Naive B cell (primary cell): ENCODE data around the gene MAP2K5. TPM values are rescaled to one million over a fixed set of nuclear protein-coding genes. Genes with fewer than 3 reads are reported as not detected.

Experiments
- ATAC-seq, 2 donors: fragments of 150-1000 bp; cut with Tn5 transposase; 2 replicates each; pipeline ENCODE4 v1.10.0; 2021; ENCODE audit warnings: low read depth in 2 of 2, mild to moderate bottlenecking in 2 of 2, moderate library complexity in 2 of 2
- DNase-seq: peaks from one replicate; pipeline ENCODE4 v3.0.0; 2022
- H3K27ac Mint-ChIP-seq, 6 donors: one replicate each; pipeline ENCODE4 v1.8.0; 2020 to 2022; ENCODE audit warnings: mild to moderate bottlenecking in 6 of 6, mixed read lengths in 6 of 6, moderate library complexity in 5 of 6, inconsistent platforms in 2 of 6
- H3K27me3 Mint-ChIP-seq, 3 donors: one replicate each; pipeline ENCODE4 v1.8.0; 2021 to 2022; ENCODE audit warnings: mixed read lengths in 3 of 3, mild to moderate bottlenecking in 1 of 3
- H3K36me3 Mint-ChIP-seq, 2 donors: one replicate each; pipeline ENCODE4 v1.8.0; 2020 to 2022; ENCODE audit warnings: mixed read lengths in 2 of 2, inconsistent platforms in 1 of 2, mild to moderate bottlenecking in 1 of 2
- H3K4me1 Mint-ChIP-seq, 3 donors: one replicate each; pipeline ENCODE4 v1.8.0; 2020 to 2022; ENCODE audit warnings: mixed read lengths in 3 of 3, inconsistent platforms in 1 of 3, mild to moderate bottlenecking in 1 of 3, moderate library complexity in 1 of 3
- H3K4me3 Mint-ChIP-seq, 8 donors: one replicate each; pipeline ENCODE4 v1.8.0; 2020 to 2022; ENCODE audit warnings: mild to moderate bottlenecking in 8 of 8, mixed read lengths in 8 of 8, moderate library complexity in 8 of 8, inconsistent platforms in 2 of 8
- H3K9me3 Mint-ChIP-seq, 7 donors: one replicate each; pipeline ENCODE4 v1.8.0; 2020 to 2022; ENCODE audit warnings: mixed read lengths in 7 of 7, mild to moderate bottlenecking in 5 of 7, inconsistent platforms in 2 of 7, moderate library complexity in 1 of 7
- polyA plus RNA-seq, 6 donors: library from polyadenylated mRNA; unstranded; fragments of 300-500 nt; fragmentation: Illumina TruSeq; gene quantifications; one replicate each; pipeline ENCODE4 v1.2.3, GENCODE V29; 2021; ENCODE audit warnings: low read depth in 6 of 6

MAP2K5 gene
- polyA plus RNA-seq, 6 donors from 2014 or later = 11.4 to 23.1 (median 14.7) TPM

DNA sequence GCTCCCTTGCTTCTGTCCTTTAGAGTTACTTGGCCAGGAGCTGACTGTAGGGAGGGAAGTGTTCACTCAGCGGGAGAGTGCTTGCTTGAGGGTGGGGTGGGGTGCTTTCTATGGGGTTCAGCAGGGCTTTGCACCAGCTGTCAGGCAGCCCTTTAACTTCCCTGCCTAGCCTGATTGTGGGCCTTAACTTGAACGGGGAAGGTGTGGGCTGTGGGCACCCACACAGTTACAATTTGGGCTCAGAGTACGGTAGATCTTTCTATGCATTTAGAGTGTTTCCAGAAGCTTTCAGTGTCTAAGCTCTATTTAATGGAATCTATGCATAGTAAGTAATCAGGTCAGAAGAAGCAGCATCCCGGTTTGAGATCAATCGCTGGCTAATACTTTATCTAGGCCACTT, 234.6 kb downstream of the MAP2K5 start:
- ATAC-seq (no peak), DNase-seq (no peak)
- no peak overlapping the region for H3K4me3 Mint-ChIP-seq
- H3K4me1 Mint-ChIP-seq = peaks cover 10 to 13% (median 11%) of the 10 kb centered on the region in 3 donors
- H3K27me3 Mint-ChIP-seq = no peaks in the 10 kb centered on the region
- H3K9me3 Mint-ChIP-seq = no peaks in the 10 kb centered on the region
- H3K27ac Mint-ChIP-seq = peak overlapping the region in 1 of 6 donors; percentile 24
- H3K36me3 Mint-ChIP-seq = no peaks in the 10 kb centered on the region

DNA sequence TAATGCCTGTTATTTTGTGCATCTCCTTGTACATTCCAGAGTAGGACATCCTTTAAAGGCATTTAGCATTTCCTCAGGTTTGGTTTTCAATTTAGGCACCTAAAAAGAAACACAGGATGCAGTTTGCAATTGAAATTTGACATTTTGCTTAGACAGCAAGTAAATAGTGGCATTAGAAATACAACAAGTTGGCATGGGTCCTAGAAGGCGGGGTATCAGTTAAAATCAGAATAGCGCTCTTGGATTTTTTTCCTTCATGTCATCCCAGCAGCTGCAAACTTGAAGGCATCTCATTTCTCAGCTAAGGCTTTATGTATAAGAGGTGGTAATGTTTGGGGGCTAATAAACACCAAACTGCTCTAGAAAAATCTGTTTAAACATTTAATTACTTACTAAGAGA, 235.3 kb downstream of the MAP2K5 start:
- DNase-seq = no peak
- no peak overlapping the region for H3K4me3 Mint-ChIP-seq
- no peak overlapping the region for H3K27ac Mint-ChIP-seq
- ATAC-seq = no peak
- H3K9me3 Mint-ChIP-seq = no peaks in the 10 kb centered on the region
- peaks cover 10 to 16% (median 13%) of the 10 kb centered on the region in 3 donors for H3K4me1 Mint-ChIP-seq
- no peaks in the 10 kb centered on the region for H3K27me3 Mint-ChIP-seq
- no peaks in the 10 kb centered on the region for H3K36me3 Mint-ChIP-seq

DNA sequence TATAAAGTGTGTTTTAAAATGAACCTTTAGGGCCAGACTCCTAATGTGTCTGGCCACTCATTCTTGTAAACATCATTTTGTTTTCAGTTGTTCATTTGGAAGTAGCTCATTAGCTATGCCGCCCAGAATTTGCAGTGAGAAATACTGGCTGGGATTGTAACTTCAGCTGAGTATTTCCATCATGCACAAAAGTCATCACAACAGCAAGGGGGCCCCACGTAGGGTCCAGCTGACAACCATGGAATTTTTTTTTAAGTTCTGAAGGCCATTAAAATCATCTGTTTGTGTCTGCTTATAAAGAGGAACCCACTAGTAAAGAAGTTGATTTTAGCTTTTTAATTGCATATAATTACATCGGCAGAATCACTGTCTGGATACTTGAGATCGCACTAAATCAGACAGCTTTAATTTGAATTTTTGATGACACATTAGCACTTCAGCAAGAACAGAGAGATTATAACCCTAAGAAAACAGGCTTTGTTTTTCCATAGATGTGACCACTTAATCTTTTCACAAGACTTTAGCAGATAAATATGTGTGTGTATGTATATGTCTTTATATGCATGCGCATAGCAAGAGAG, 236.6 kb downstream of the MAP2K5 start:
- H3K9me3 Mint-ChIP-seq = no peaks in the 10 kb centered on the region
- H3K4me3 Mint-ChIP-seq = peak overlapping the region in 2 of 8 donors; percentile 76 to 82
- no peaks in the 10 kb centered on the region for H3K36me3 Mint-ChIP-seq
- ATAC-seq = no peak
- peaks cover 20 to 29% (median 25%) of the 10 kb centered on the region in 3 donors for H3K4me1 Mint-ChIP-seq
- no peaks in the 10 kb centered on the region for H3K27me3 Mint-ChIP-seq
- DNase-seq = no peak
- H3K27ac Mint-ChIP-seq = peak overlapping the region in 2 of 6 donors; percentile 8 to 18

DNA sequence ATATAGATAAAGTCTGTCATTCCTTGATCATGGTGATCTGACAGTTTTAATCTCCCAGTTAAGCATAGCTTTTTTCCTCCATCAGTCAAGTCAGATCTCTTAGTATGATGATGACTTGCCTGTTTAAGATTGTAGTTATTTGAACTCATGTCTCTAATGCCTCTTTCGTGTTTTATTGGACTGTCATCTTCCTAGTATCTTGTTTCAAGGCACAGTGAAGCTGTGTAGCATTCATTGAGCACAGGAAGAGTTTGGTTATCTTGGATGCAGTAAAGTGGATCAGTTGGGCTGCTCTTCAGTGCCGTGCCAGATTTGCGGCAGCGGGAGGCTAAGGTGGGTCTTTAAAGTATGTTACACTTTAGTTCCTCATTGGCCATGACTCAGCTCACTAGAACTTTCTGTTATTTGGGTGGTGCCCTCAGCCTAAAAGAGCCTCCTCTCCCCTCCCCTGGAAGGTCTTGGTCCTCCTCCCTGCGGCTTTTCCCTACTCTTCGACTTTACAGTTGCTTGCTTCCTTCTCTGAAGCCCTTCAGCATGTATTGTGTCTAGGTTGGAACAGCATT, 237.1 kb downstream of the MAP2K5 start:
- peak overlapping the region in 5 of 6 donors; percentile 5 to 79 (median 39) for H3K27ac Mint-ChIP-seq
- peak overlapping the region in 7 of 8 donors; percentile 15 to 87 (median 76) for H3K4me3 Mint-ChIP-seq
- peaks cover 26 to 34% (median 31%) of the 10 kb centered on the region in 3 donors for H3K4me1 Mint-ChIP-seq
- DNase-seq = peak; percentile 18
- H3K27me3 Mint-ChIP-seq = no peaks in the 10 kb centered on the region
- ATAC-seq = no peak
- H3K9me3 Mint-ChIP-seq = no peaks in the 10 kb centered on the region
- H3K36me3 Mint-ChIP-seq = no peaks in the 10 kb centered on the region

- ATAC-seq = no peak
Observed at GRCh38 chr15:67781061-67781460, 238.6 kb downstream of the MAP2K5 start.

DNA sequence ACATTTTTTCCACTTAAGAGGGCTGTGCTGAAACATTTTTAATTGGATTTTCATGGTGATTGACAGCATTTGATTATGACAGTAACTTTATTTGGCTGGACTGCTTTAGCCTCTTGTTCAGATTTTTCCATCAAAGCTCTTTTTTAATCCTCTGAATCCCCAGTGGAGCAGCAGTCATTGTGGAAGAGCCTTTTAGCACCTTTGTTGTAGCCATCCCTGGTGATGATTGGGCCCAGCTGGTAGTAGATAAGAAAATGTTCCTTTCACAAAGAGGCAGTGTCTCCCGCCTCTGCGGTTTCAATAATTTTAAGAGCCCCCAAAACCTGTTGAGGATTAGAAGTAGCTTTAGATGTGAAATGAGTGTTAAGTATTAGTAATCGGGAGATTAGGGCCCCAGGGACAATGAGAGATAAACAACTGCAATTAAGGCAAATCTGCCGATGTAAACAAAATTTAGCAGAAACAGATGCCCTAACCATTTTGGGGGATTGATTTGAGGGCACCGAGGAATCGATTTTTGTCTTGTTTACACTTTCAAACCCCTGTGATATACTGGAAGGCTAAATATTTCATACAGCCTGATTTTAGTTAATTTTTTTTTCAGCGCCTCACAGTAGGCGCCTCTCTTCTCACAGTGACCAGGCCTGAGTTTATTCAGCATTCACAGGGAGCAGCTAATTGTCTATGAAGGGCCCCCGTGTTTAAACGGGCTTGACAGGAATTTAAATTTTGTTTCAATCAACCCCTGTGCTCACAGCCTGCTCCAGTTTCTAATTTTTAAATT, 239.6 kb downstream of the MAP2K5 start:
- ATAC-seq (no peak), DNase-seq (no peak)
- H3K4me3 Mint-ChIP-seq = no peak overlapping the region
- H3K27me3 Mint-ChIP-seq = no peaks in the 10 kb centered on the region
- no peaks in the 10 kb centered on the region for H3K36me3 Mint-ChIP-seq
- no peak overlapping the region for H3K27ac Mint-ChIP-seq
- H3K9me3 Mint-ChIP-seq = peaks cover 0 to 2% (median 0%) of the 10 kb centered on the region in 7 donors
- peaks cover 49 to 59% (median 53%) of the 10 kb centered on the region in 3 donors for H3K4me1 Mint-ChIP-seq

More at GRCh38 chr15:67781061-67781460, 238.6 kb downstream of the MAP2K5 start:
- H3K4me3 Mint-ChIP-seq = no peak overlapping the region
- peaks cover 38 to 49% (median 44%) of the 10 kb centered on the region in 3 donors for H3K4me1 Mint-ChIP-seq
- no peaks in the 10 kb centered on the region for H3K27me3 Mint-ChIP-seq
- H3K9me3 Mint-ChIP-seq = no peaks in the 10 kb centered on the region
- no peak for DNase-seq
- no peaks in the 10 kb centered on the region for H3K36me3 Mint-ChIP-seq
- H3K27ac Mint-ChIP-seq = peak overlapping the region in 2 of 6 donors; percentile 47 to 78

- Mint-ChIP-seq H3K9me3 (peaks cover 0 to 2% (median 0%) of the 10 kb centered on the region in 7 donors), H3K4me3 (peak overlapping the region in 2 of 8 donors; percentile 23 to 78), H3K27ac (no peak overlapping the region), H3K27me3 (no peaks in the 10 kb centered on the region), H3K4me1 (peaks cover 51 to 59% (median 55%) of the 10 kb centered on the region in 3 donors), H3K36me3 (no peaks in the 10 kb centered on the region)
- ATAC-seq = no peak
- no peak for DNase-seq
Observed at GRCh38 chr15:67782691-67782991, 240.1 kb downstream of the MAP2K5 start.

- peak overlapping the region; percentile 28 to 88 (median 50) for H3K4me3 Mint-ChIP-seq
- H3K27ac Mint-ChIP-seq = peak overlapping the region; percentile 73 to 97 (median 89)
- peaks cover 0 to 2% (median 0%) of the 10 kb centered on the region in 7 donors for H3K9me3 Mint-ChIP-seq
- ATAC-seq (peak; percentile 57 to 68), DNase-seq (peak; percentile 81)
- H3K4me1 Mint-ChIP-seq = peaks cover 51 to 59% (median 59%) of the 10 kb centered on the region in 3 donors
- H3K27me3 Mint-ChIP-seq = no peaks in the 10 kb centered on the region
- no peaks in the 10 kb centered on the region for H3K36me3 Mint-ChIP-seq
Observed at GRCh38 chr15:67783303-67783702, 240.8 kb downstream of the MAP2K5 start.

GRCh38 chr15:67784090-67784781, 241.7 kb downstream of the MAP2K5 start:
- H3K9me3 Mint-ChIP-seq = peaks cover 0 to 2% (median 0%) of the 10 kb centered on the region in 7 donors
- peak overlapping the region; percentile 89 to 98 (median 96) for H3K27ac Mint-ChIP-seq
- ATAC-seq (peak; percentile 86 to 90), DNase-seq (peak; percentile 93)
- no peaks in the 10 kb centered on the region for H3K36me3 Mint-ChIP-seq
- H3K4me1 Mint-ChIP-seq = peaks cover 51 to 58% (median 54%) of the 10 kb centered on the region in 3 donors
- H3K4me3 Mint-ChIP-seq = peak overlapping the region; percentile 36 to 86 (median 64)
- no peaks in the 10 kb centered on the region for H3K27me3 Mint-ChIP-seq

GRCh38 chr15:67784856-67785430, 242.4 kb downstream of the MAP2K5 start:
- H3K9me3 Mint-ChIP-seq = peaks cover 0 to 2% (median 0%) of the 10 kb centered on the region in 7 donors
- DNase-seq (no peak), ATAC-seq (peak; percentile 7)
- H3K27me3 Mint-ChIP-seq = no peaks in the 10 kb centered on the region
- H3K27ac Mint-ChIP-seq = peak overlapping the region; percentile 89 to 98 (median 96)
- peak overlapping the region; percentile 36 to 86 (median 68) for H3K4me3 Mint-ChIP-seq
- no peaks in the 10 kb centered on the region for H3K36me3 Mint-ChIP-seq
- H3K4me1 Mint-ChIP-seq = peaks cover 46 to 51% (median 48%) of the 10 kb centered on the region in 3 donors

DNA sequence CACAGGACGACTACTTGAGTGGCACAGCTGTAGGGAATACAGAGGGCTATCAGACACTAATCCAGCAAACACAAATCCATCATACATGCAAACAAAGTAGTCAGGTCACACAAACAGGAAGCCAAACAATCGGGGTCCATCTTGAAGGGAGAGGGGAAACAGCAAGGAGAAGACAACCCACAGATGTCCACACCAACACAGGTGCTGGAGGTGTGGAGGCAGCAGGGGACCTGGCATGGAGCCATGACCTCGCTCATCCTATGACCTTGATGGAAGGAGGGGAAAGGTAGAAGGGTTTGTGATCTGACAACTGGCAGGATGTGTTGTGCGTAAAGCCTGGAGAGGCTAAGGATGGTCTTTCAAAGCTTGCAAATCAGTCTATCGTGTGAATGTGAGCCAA, 242.9 kb downstream of the MAP2K5 start:
- Mint-ChIP-seq H3K4me1 (peaks cover 41 to 48% (median 46%) of the 10 kb centered on the region in 3 donors), H3K27me3 (no peaks in the 10 kb centered on the region), H3K9me3 (peaks cover 0 to 2% (median 0%) of the 10 kb centered on the region in 7 donors), H3K4me3 (peak overlapping the region in 5 of 8 donors; percentile 9 to 81 (median 51)), H3K36me3 (peaks cover 0 to 1% of the 10 kb centered on the region in 2 donors), H3K27ac (peak overlapping the region; percentile 32 to 98 (median 96))
- DNase-seq (no peak), ATAC-seq (no peak)

GRCh38 chr15:67786646-67787045, 244.1 kb downstream of the MAP2K5 start:
- ATAC-seq = no peak
- no peak for DNase-seq
- peaks cover 41 to 48% (median 46%) of the 10 kb centered on the region in 3 donors for H3K4me1 Mint-ChIP-seq
- peak overlapping the region in 2 of 6 donors; percentile 4 to 61 for H3K27ac Mint-ChIP-seq
- peaks cover 0 to 2% (median 0%) of the 10 kb centered on the region in 7 donors for H3K9me3 Mint-ChIP-seq
- peak overlapping the region in 1 of 8 donors; percentile 39 for H3K4me3 Mint-ChIP-seq
- H3K27me3 Mint-ChIP-seq = no peaks in the 10 kb centered on the region
- H3K36me3 Mint-ChIP-seq = peaks cover 0 to 6% of the 10 kb centered on the region in 2 donors

- peaks cover 0 to 2% (median 0%) of the 10 kb centered on the region in 7 donors for H3K9me3 Mint-ChIP-seq
- no peak for ATAC-seq
- H3K36me3 Mint-ChIP-seq = peaks cover 0 to 6% of the 10 kb centered on the region in 2 donors
Observed at GRCh38 chr15:67788986-67789385, 246.5 kb downstream of the MAP2K5 start.

More at GRCh38 chr15:67788986-67789385, 246.5 kb downstream of the MAP2K5 start:
- Mint-ChIP-seq H3K27me3 (no peaks in the 10 kb centered on the region), H3K4me1 (peaks cover 32 to 35% (median 32%) of the 10 kb centered on the region in 3 donors), H3K27ac (no peak overlapping the region), H3K4me3 (no peak overlapping the region)
- no peak for DNase-seq
